HCT116 (cell line): ENCODE measurements around the gene ARFRP1. TPM values are rescaled to one million over a fixed set of nuclear protein-coding genes. Genes with fewer than 3 reads are reported as not detected.

Experiments used
- ATAC-seq: fragments of 200-7000 bp; cut with Tn5 transposase; 2 replicates; pipeline ENCODE4 v1.9.1; 2020; ENCODE audit warnings: mild to moderate bottlenecking, moderate library complexity
- BruUV-seq: library from RNA; stranded (reverse); fragments of 400-500 nt; replicated peaks from 2 replicates; lab custom pipeline; 2021; lab: Mats Ljungman, UMichigan
- CTCF ChIA-PET: fragments of 300-600 bp; sonication (Branson Sonifier 250); formaldehyde crosslinking; loops from one replicate; lab custom pipeline; 2021; ENCODE audit warnings: antibody characterized with exemption; lab: Charles Lee
- POLR2A ChIA-PET: fragments of 300-600, 350-600 bp; sonication (Branson Sonifier 250); formaldehyde crosslinking; loops from one replicate; lab custom pipeline; 2021; ENCODE audit warnings: antibody characterized with exemption; lab: Charles Lee
- RAD21 ChIA-PET, 2 experiments: fragments of 300-600 bp; sonication (Branson Sonifier 250); formaldehyde crosslinking; loops; one replicate each; lab custom pipeline; 2023; ENCODE audit warnings: low total read pairs in 2 of 2; ENCODE audit not compliant: uncharacterized antibody in 2 of 2, unreplicated experiment in 2 of 2, low non-redundant PET in 1 of 2; lab: Charles Lee
- DNase-seq: peaks from one replicate; pipeline ENCODE4 v3.0.0-alpha.2; 2010; ENCODE audit warnings: low read depth, low spot score
- H2AFZ ChIP-seq: fragments of 200-600 bp; shearing (Covaris generic), sonication (generic); 2 replicates; pipeline ENCODE4 v1.6.1; 2017; ENCODE audit warnings: low read depth, mixed run types, mixed read lengths, antibody characterized with exemption, low read length; ENCODE audit not compliant: poor library complexity, severe bottlenecking
- H3K27ac ChIP-seq: 2 replicates; pipeline ENCODE4 v1.5.1; 2012; ENCODE audit warnings: low read depth, low read length
- H3K27me3 ChIP-seq: fragments of 200-600 bp; sonication (generic); 2 replicates; pipeline ENCODE4 v1.6.1; 2016; ENCODE audit warnings: mixed run types, low read length, mixed read lengths; ENCODE audit not compliant: insufficient read depth
- H3K36me3 ChIP-seq, 2 experiments: fragments of 200-500 bp in 1 of 2; fragments of 200-600 bp in 1 of 2; sonication (Bioruptor generic) in 1 of 2; sonication (generic) in 1 of 2; 2 replicates each; pipeline versions ENCODE4 v1.5.1 to v1.6.1; 2014 to 2016; ENCODE audit warnings: low read length in 2 of 2, inconsistent platforms in 1 of 2, mixed read lengths in 1 of 2, mixed run types in 1 of 2; ENCODE audit not compliant: insufficient read depth in 2 of 2, control insufficient read depth in 1 of 2
- H3K4me1 ChIP-seq, 2 experiments: fragments of 200-600 bp in 1 of 2; sonication (generic) in 1 of 2; 2 replicates each; pipeline versions ENCODE4 v1.5.1 to v1.6.1; 2012 to 2017; ENCODE audit warnings: low read length in 2 of 2, inconsistent platforms in 1 of 2, mild to moderate bottlenecking in 1 of 2, mixed read lengths in 1 of 2, mixed run types in 1 of 2, moderate library complexity in 1 of 2; ENCODE audit not compliant: insufficient read depth in 2 of 2, control insufficient read depth in 1 of 2
- H3K4me2 ChIP-seq: fragments of 200-600 bp; sonication (generic); 2 replicates; pipeline ENCODE4 v1.6.1; 2017; ENCODE audit warnings: mixed run types, low read length, mixed read lengths
- H3K4me3 ChIP-seq, 2 experiments: fragments of 200-600 bp in 1 of 2; sonication (generic) in 1 of 2; replicated peaks in 1 of 2; 2 replicates each; pipeline ENCODE4 v1.5.1; 2011 to 2016; ENCODE audit warnings: low read length in 2 of 2, control low read depth in 1 of 2, low read depth in 1 of 2, mild to moderate bottlenecking in 1 of 2, mixed read lengths in 1 of 2, mixed run types in 1 of 2
- H3K79me2 ChIP-seq: fragments of 200-600 bp; sonication (generic); 2 replicates; pipeline ENCODE4 v1.6.1; 2017; ENCODE audit warnings: mild to moderate bottlenecking, mixed run types, low read length, moderate library complexity, mixed read lengths; ENCODE audit not compliant: insufficient read depth
- H3K9ac ChIP-seq: fragments of 200-600 bp; sonication (generic); 2 replicates; pipeline ENCODE4 v1.6.1; 2016; ENCODE audit warnings: low read length, mixed read lengths
- H3K9me2 ChIP-seq: fragments of 200-600 bp; sonication (generic), shearing (Covaris generic); 2 replicates; pipeline ENCODE4 v1.6.1; 2017; ENCODE audit warnings: mixed run types, mild to moderate bottlenecking, moderate library complexity; ENCODE audit not compliant: insufficient read depth
- H3K9me3 ChIP-seq, 2 experiments: fragments of 200-500 bp in 1 of 2; fragments of 200-600 bp in 1 of 2; sonication (Bioruptor generic) in 1 of 2; sonication (generic) in 1 of 2; 2 replicates each; pipeline ENCODE4 v1.6.1; 2014 to 2017; ENCODE audit warnings: low read length in 2 of 2, mixed read lengths in 2 of 2, inconsistent platforms in 1 of 2, low read depth in 1 of 2, mild to moderate bottlenecking in 1 of 2, mixed run types in 1 of 2, moderate library complexity in 1 of 2; ENCODE audit not compliant: control insufficient read depth in 1 of 2, insufficient read depth in 1 of 2
- H4K20me1 ChIP-seq: fragments of 200-600 bp; sonication (generic), shearing (Covaris generic); 2 replicates; pipeline ENCODE4 v1.6.1; 2017; ENCODE audit warnings: mixed run types, mild to moderate bottlenecking, moderate library complexity; ENCODE audit not compliant: insufficient read depth
- EGR1 ChIP-seq: IDR thresholded peaks from 2 replicates; pipeline ENCODE4 v1.6.1; 2012; ENCODE audit warnings: low read depth
- ELF1 ChIP-seq: IDR thresholded peaks from 2 replicates; pipeline ENCODE4 v1.6.1; 2012; ENCODE audit warnings: low read depth, borderline replicate concordance
- EZH2 ChIP-seq: fragments of 200-600 bp; sonication (generic); IDR thresholded peaks from 2 replicates; pipeline ENCODE4 v1.6.1; 2017; ENCODE audit warnings: antibody characterized with exemption, mixed run types
- EZH2phosphoT487 ChIP-seq: fragments of 200-600 bp; IDR thresholded peaks from 2 replicates; pipeline ENCODE4 v1.6.1; 2018; ENCODE audit warnings: antibody characterized with exemption, borderline replicate concordance
- FOSL1 ChIP-seq: IDR thresholded peaks from 2 replicates; pipeline ENCODE4 v1.6.1; 2012; ENCODE audit warnings: low read depth
- POLR2AphosphoS5 ChIP-seq: IDR thresholded peaks from 2 replicates; pipeline ENCODE4 v1.6.1; 2011; ENCODE audit warnings: mild to moderate bottlenecking, low read depth, low read length, moderate library complexity
- REST ChIP-seq: IDR thresholded peaks from 2 replicates; pipeline ENCODE4 v1.6.1; 2012; ENCODE audit warnings: low read depth
- SP1 ChIP-seq: IDR thresholded peaks from 2 replicates; pipeline ENCODE4 v1.6.1; 2012; ENCODE audit warnings: low read depth
- ZFX ChIP-seq: fragments of 450-650 bp; IDR thresholded peaks from 2 replicates; pipeline ENCODE4 v1.6.1; 2017
- ZNF274 ChIP-seq: fragments of 200-500 bp; sonication (Bioruptor generic); IDR thresholded peaks from 2 replicates; pipeline ENCODE4 v1.6.1; 2014; ENCODE audit warnings: mild to moderate bottlenecking, low read depth, low read length, inconsistent platforms
- intact Hi-C: fragments of 100-400 bp; cut with micrococcal nuclease; formaldehyde crosslinking; loops from 2 replicates; pipeline ENCODE4 v1.10.0; 2022
- total RNA-seq: library from RNA; stranded (reverse); gene quantifications from one replicate; pipeline ENCODE4 v1.2.1, GENCODE V29; 2021; ENCODE audit not compliant: unreplicated experiment
- TF ChIP-seq, protein P1 (sequence below): IDR thresholded peaks from 2 replicates; pipeline ENCODE4 v1.6.1; 2011; ENCODE audit warnings: mild to moderate bottlenecking, low read length, moderate library complexity; ENCODE audit not compliant: insufficient replicate concordance; ENCODE audit errors: extremely low read depth
- TF ChIP-seq, protein P2 (sequence below): IDR thresholded peaks from 2 replicates; pipeline ENCODE4 v1.6.1; 2012
- TF ChIP-seq, protein P3 (sequence below): IDR thresholded peaks from 2 replicates; pipeline ENCODE4 v1.6.1; 2012

Gene ARFRP1
- total RNA-seq, 1 experiment from 2014 or later: 53.7 TPM

GRCh38 chr20:63662813-63663189, 45.0 kb downstream of the ARFRP1 start:
- ATAC-seq (no peak), DNase-seq (no peak)
- Histone ChIP-seq H4K20me1 (no peaks in the 10 kb centered on the region), H3K9me2 (no peaks in the 10 kb centered on the region), H3K4me1 (peaks cover 7 to 12% of the 10 kb centered on the region in 2 experiments), H3K4me3 (no peak overlapping the region), H3K36me3 (peaks cover 17 to 34% of the 10 kb centered on the region in 2 experiments), H3K9me3 (no peaks in the 10 kb centered on the region), H3K27ac (no peak overlapping the region), H3K27me3 (no peaks in the 10 kb centered on the region), H2AFZ (no peak overlapping the region), H3K9ac (no peak overlapping the region), H3K4me2 (no peak overlapping the region), H3K79me2 (peaks cover 60% of the 10 kb centered on the region)
- TF ChIP-seq EZH2: no peak
- TF ChIP-seq, protein P1, sequence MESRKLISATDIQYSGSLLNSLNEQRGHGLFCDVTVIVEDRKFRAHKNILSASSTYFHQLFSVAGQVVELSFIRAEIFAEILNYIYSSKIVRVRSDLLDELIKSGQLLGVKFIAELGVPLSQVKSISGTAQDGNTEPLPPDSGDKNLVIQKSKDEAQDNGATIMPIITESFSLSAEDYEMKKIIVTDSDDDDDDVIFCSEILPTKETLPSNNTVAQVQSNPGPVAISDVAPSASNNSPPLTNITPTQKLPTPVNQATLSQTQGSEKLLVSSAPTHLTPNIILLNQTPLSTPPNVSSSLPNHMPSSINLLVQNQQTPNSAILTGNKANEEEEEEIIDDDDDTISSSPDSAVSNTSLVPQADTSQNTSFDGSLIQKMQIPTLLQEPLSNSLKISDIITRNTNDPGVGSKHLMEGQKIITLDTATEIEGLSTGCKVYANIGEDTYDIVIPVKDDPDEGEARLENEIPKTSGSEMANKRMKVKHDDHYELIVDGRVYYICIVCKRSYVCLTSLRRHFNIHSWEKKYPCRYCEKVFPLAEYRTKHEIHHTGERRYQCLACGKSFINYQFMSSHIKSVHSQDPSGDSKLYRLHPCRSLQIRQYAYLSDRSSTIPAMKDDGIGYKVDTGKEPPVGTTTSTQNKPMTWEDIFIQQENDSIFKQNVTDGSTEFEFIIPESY: no peak
- TF ChIP-seq EGR1: no peak
- TF ChIP-seq, protein P2, sequence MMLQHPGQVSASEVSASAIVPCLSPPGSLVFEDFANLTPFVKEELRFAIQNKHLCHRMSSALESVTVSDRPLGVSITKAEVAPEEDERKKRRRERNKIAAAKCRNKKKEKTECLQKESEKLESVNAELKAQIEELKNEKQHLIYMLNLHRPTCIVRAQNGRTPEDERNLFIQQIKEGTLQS: no peak
- TF ChIP-seq REST: no peak
- no peak for TF ChIP-seq FOSL1
- TF ChIP-seq ELF1: no peak
- TF ChIP-seq, protein P3, sequence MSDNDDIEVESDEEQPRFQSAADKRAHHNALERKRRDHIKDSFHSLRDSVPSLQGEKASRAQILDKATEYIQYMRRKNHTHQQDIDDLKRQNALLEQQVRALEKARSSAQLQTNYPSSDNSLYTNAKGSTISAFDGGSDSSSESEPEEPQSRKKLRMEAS: no peak
- TF ChIP-seq EZH2phosphoT487: no peak
- no peak for TF ChIP-seq POLR2AphosphoS5
- no peak for TF ChIP-seq SP1
- no peak for TF ChIP-seq ZFX
- no peak for TF ChIP-seq ZNF274
- POLR2A ChIA-PET: no interaction called here
- RAD21 ChIA-PET: no interaction called here
- intact Hi-C loops: no loop called here
- CTCF ChIA-PET: no interaction called here
- no TSS peak for BruUV-seq
